Fibroblast of lung (primary cell): ENCODE results near the gene RAP1GAP. TPM values are rescaled to one million over a fixed set of nuclear protein-coding genes. Genes with fewer than 3 reads are reported as not detected.

ENCODE experiments used
- DNase-seq, 2 donors: peaks; one replicate each; pipeline versions ENCODE4 v3.0.0 to v3.0.0-alpha.2; 2010; ENCODE audit warnings: low read depth in 2 of 2
- H2AFZ ChIP-seq: 2 replicates; pipeline ENCODE4 v1.5.1; 2012; ENCODE audit warnings: low read length, control low read depth, inconsistent platforms
- H3K27ac ChIP-seq: 2 replicates; pipeline ENCODE4 v1.5.1; 2011; ENCODE audit warnings: low read length, control low read depth; ENCODE audit not compliant: insufficient read depth
- H3K27me3 ChIP-seq: 2 replicates; pipeline ENCODE4 v1.5.1; 2011; ENCODE audit warnings: mild to moderate bottlenecking, low read length; ENCODE audit not compliant: control insufficient read depth, insufficient read depth
- H3K36me3 ChIP-seq: 2 replicates; pipeline ENCODE4 v1.5.1; 2011; ENCODE audit warnings: low read length; ENCODE audit not compliant: control insufficient read depth, insufficient read depth
- H3K4me1 ChIP-seq: 2 replicates; pipeline ENCODE4 v1.5.1; 2011; ENCODE audit warnings: low read length; ENCODE audit not compliant: control insufficient read depth, insufficient read depth; ENCODE audit errors: extremely low read depth
- H3K4me2 ChIP-seq: 2 replicates; pipeline ENCODE4 v1.5.1; 2011; ENCODE audit warnings: low read length, control low read depth; ENCODE audit not compliant: insufficient read depth; ENCODE audit errors: extremely low read depth
- H3K4me3 ChIP-seq, 4 experiments: fragments of 200-600 bp in 1 of 4; sonication (generic) in 1 of 4; replicated peaks in 1 of 4; 2 replicates each; pipeline ENCODE4 v1.5.1; 2011 to 2016; ENCODE audit warnings: low read length in 4 of 4, low read depth in 3 of 4, mild to moderate bottlenecking in 3 of 4, control low read depth in 2 of 4, inconsistent platforms in 1 of 4, mixed read lengths in 1 of 4; ENCODE audit not compliant: insufficient read depth in 1 of 4; ENCODE audit errors: control extremely low read depth in 1 of 4
- H3K79me2 ChIP-seq: 2 replicates; pipeline ENCODE4 v1.5.1; 2012; ENCODE audit warnings: mild to moderate bottlenecking, low read length, inconsistent platforms; ENCODE audit not compliant: control insufficient read depth, insufficient read depth
- H3K9ac ChIP-seq: 2 replicates; pipeline ENCODE4 v1.5.1; 2011; ENCODE audit warnings: mild to moderate bottlenecking, low read length, control low read depth; ENCODE audit not compliant: insufficient read depth
- H3K9me3 ChIP-seq: 2 replicates; pipeline ENCODE4 v1.5.1; 2012; ENCODE audit warnings: low read depth, low read length; ENCODE audit not compliant: control insufficient read depth, insufficient read depth
- H4K20me1 ChIP-seq: 2 replicates; pipeline ENCODE4 v1.5.1; 2011; ENCODE audit warnings: low read length; ENCODE audit not compliant: control insufficient read depth, insufficient read depth; ENCODE audit errors: extremely low read depth
- EZH2 ChIP-seq: IDR thresholded peaks from 2 replicates; pipeline ENCODE4 v1.5.1; 2012; ENCODE audit warnings: low read length, control low read depth, mild to moderate bottlenecking; ENCODE audit errors: missing control alignments
- polyA plus RNA-seq, 2 donors: library from polyadenylated mRNA; depleted of rRNA in 1 of 2; stranded (reverse) in 1 of 2; unstranded in 1 of 2; fragments of >200 nt; gene quantifications; 2 replicates each; pipeline ENCODE4 v1.2.1, GENCODE V29; 2011 to 2012; ENCODE audit warnings: missing spikeins in 1 of 2
- total RNA-seq: library from RNA; depleted of rRNA; stranded (reverse); fragments of >200 nt; gene quantifications from 2 replicates; pipeline ENCODE4 v1.2.1, GENCODE V29; 2014
- TF ChIP-seq, protein P1 (sequence below), 2 donors: IDR thresholded peaks in 1 of 2; conservative IDR thresholded peaks in 1 of 2; 1 replicate in 1 of 2; 2 replicates in 1 of 2; pipeline ENCODE4 v1.5.1; 2011 to 2012; ENCODE audit warnings: low read length in 2 of 2, control low read depth in 1 of 2, inconsistent platforms in 1 of 2, low read depth in 1 of 2, mild to moderate bottlenecking in 1 of 2

RAP1GAP gene
- total and polyA plus RNA-seq, 2 donors (not counting 1 experiment from before 2014, with no cell fraction given), result under 0.01 to 0.05 TPM

DNA sequence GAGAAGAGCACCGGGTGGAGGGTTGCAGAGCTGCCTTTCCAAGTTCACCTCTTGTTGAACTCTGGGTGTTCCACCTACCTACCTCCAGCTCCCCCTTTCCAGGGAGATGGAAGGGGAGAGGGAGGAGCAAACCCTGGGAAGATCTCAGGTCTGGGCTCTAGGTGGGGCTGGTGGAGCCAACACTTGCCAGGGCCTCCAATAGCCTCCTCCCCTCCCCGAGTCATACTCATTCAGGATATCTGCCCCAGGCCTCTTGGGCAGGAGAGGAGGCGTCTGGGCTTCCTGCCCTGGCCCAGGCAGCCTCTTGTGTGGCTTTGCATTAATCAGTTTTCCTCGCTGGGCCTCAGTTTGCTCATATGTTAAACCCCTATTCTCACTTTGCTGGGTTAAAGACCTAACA is 13.4 kb downstream of the RAP1GAP start:
- Histone ChIP-seq H3K9me3 (no peaks in the 10 kb centered on the region), H3K4me3 (no peak overlapping the region), H3K27ac (no peak overlapping the region)

DNA sequence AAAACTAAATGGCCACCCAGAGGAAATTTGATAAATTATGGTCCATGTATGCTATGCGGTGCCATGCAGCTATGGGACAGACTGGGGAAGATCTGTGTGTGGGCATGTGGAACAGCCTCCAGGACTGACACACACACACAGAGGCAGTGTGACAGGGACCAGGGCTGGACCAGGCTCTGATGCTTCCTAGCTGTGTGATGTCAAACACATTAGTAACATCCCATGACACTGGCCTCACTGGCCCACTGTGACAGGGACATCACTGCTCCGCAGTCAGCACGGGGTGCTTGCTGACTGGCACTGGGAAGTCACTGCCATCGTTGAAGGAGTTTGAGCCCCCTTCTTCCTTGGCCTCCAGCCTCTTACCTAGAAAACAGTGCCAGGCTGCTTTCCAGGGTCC is 13.9 kb downstream of the RAP1GAP start:
- no peak for DNase-seq
- Histone ChIP-seq H3K27ac (no peak overlapping the region), H4K20me1 (no peaks in the 10 kb centered on the region), H3K4me1 (peaks cover 3% of the 10 kb centered on the region), H2AFZ (no peak overlapping the region), H3K4me3 (no peak overlapping the region), H3K9me3 (no peaks in the 10 kb centered on the region), H3K79me2 (no peaks in the 10 kb centered on the region), H3K9ac (no peak overlapping the region), H3K36me3 (no peaks in the 10 kb centered on the region), H3K27me3 (peaks cover 21% of the 10 kb centered on the region), H3K4me2 (no peak overlapping the region)
- no peak for TF ChIP-seq EZH2
- TF ChIP-seq, protein P1, sequence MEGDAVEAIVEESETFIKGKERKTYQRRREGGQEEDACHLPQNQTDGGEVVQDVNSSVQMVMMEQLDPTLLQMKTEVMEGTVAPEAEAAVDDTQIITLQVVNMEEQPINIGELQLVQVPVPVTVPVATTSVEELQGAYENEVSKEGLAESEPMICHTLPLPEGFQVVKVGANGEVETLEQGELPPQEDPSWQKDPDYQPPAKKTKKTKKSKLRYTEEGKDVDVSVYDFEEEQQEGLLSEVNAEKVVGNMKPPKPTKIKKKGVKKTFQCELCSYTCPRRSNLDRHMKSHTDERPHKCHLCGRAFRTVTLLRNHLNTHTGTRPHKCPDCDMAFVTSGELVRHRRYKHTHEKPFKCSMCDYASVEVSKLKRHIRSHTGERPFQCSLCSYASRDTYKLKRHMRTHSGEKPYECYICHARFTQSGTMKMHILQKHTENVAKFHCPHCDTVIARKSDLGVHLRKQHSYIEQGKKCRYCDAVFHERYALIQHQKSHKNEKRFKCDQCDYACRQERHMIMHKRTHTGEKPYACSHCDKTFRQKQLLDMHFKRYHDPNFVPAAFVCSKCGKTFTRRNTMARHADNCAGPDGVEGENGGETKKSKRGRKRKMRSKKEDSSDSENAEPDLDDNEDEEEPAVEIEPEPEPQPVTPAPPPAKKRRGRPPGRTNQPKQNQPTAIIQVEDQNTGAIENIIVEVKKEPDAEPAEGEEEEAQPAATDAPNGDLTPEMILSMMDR (conservative IDR thresholded peaks at IDR 0.05 in 1 of 2, IDR thresholded peaks at IDR 0.05 in 1 of 2; ENCODE audit: low read depth in 1 of 2, low read length in 2 of 2), result no peak

More for the DNA sequence above, 13.4 kb downstream of the RAP1GAP start:
- Histone ChIP-seq H3K27me3 (peaks cover 20% of the 10 kb centered on the region), H3K9ac (no peak overlapping the region), H2AFZ (no peak overlapping the region), H3K79me2 (no peaks in the 10 kb centered on the region), H3K4me1 (peaks cover 3% of the 10 kb centered on the region), H4K20me1 (no peaks in the 10 kb centered on the region), H3K36me3 (no peaks in the 10 kb centered on the region), H3K4me2 (no peak overlapping the region)
- DNase-seq, result no peak
- no peak for TF ChIP-seq EZH2
- TF ChIP-seq, protein P1 (conservative IDR thresholded peaks at IDR 0.05 in 1 of 2, IDR thresholded peaks at IDR 0.05 in 1 of 2; ENCODE audit: low read depth in 1 of 2, low read length in 2 of 2), result no peak

DNA sequence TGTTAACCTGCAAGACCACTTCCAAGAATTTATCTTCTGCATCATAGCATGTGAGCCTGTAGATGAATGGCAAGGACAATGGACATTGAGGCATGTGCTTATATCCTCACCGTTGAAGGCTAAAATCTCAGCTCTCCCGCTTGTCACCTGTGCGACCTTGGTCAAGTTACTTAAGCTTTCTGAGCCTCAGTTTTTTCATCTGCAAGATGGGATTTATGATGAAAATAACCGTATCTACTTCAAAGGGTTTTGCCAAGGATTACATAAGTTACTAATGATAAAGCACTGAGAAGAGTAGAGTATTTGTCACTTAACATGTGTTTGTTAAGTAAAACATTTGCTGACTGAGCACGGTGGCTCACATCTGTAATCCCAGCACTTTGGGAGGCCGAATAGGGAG is 14.9 kb downstream of the RAP1GAP start:
- H3K4me1 ChIP-seq, result peaks cover 3% of the 10 kb centered on the region
- H3K9me3 ChIP-seq, result no peaks in the 10 kb centered on the region
- no peak for TF ChIP-seq EZH2
- TF ChIP-seq, protein P1 (conservative IDR thresholded peaks at IDR 0.05 in 1 of 2, IDR thresholded peaks at IDR 0.05 in 1 of 2; ENCODE audit: low read depth in 1 of 2, low read length in 2 of 2), result no peak
- H3K9ac ChIP-seq, result no peak overlapping the region
- H3K36me3 ChIP-seq, result no peaks in the 10 kb centered on the region
- peaks cover 21% of the 10 kb centered on the region for H3K27me3 ChIP-seq
- no peak overlapping the region for H3K4me2 ChIP-seq
- no peak overlapping the region for H3K4me3 ChIP-seq
- no peak overlapping the region for H2AFZ ChIP-seq
- DNase-seq, result no peak
- H4K20me1 ChIP-seq, result no peaks in the 10 kb centered on the region
- no peaks in the 10 kb centered on the region for H3K79me2 ChIP-seq
- H3K27ac ChIP-seq, result no peak overlapping the region
